IPS DF 6.9 (cell line): ENCODE results near the gene KRTAP20-3.

ENCODE experiments used
- DNase-seq: peaks from one replicate; pipeline ENCODE4 v3.0.0-alpha.2; 2013; ENCODE audit warnings: low read depth, low spot score
- H3K27ac ChIP-seq: one replicate; pipeline ENCODE4 v1.5.1; 2013; ENCODE audit warnings: low read length, control low read depth
- H3K27me3 ChIP-seq: 2 replicates; pipeline ENCODE4 v1.6.1; 2013; ENCODE audit warnings: mild to moderate bottlenecking, low read length; ENCODE audit not compliant: control insufficient read depth, insufficient read depth
- H3K36me3 ChIP-seq: 2 replicates; pipeline ENCODE4 v1.6.1; 2013; ENCODE audit warnings: low read length; ENCODE audit not compliant: control insufficient read depth, insufficient read depth
- H3K4me1 ChIP-seq: 2 replicates; pipeline ENCODE4 v1.6.1; 2013; ENCODE audit warnings: low read length; ENCODE audit not compliant: control insufficient read depth, insufficient read depth
- H3K4me3 ChIP-seq: 2 replicates; pipeline ENCODE4 v1.5.1; 2013; ENCODE audit warnings: mild to moderate bottlenecking, low read length
- H3K9me3 ChIP-seq: 2 replicates; pipeline ENCODE4 v1.6.1; 2013; ENCODE audit warnings: low read length, inconsistent platforms; ENCODE audit not compliant: control insufficient read depth, insufficient read depth
- WGBS: extraction: QIAGEN DNeasy Blood & Tissue Kit; methylation state at CpG from one replicate; pipeline ENCODE4 v1.1.7; 2013; ENCODE audit warnings: mixed read lengths, missing lambda C conversion rate; ENCODE audit not compliant: insufficient read length, insufficient coverage; 5-methylcytosine and 5-hydroxymethylcytosine counted together

Gene KRTAP20-3

GRCh38 chr21:30642564-30642963 is at the start of gene KRTAP20-3:
Gene KRTAP20-3 (plus strand): TSS chr21:30642864.
- Histone ChIP-seq H3K27ac (no peak within 1 kb of the TSS), H3K4me1 (no peaks in the 10 kb centered on the region), H3K27me3 (no peaks in the 10 kb centered on the region), H3K36me3 (no peaks in the 10 kb centered on the region), H3K9me3 (peaks cover 4% of the 10 kb centered on the region; the same call in 1 of the 2 replicates), H3K4me3 (no peak within 1 kb of the TSS)
- DNase-seq: no peak
- WGBS: no CpG with 5 or more reads among the region's 2 CpGs

- DNase-seq: no peak
- WGBS: no CpG with 5 or more reads among the region's 6 CpGs
- Histone ChIP-seq H3K4me1 (no peaks in the 10 kb centered on the region), H3K36me3 (no peaks in the 10 kb centered on the region), H3K27ac (no peak within 1 kb of the TSS), H3K4me3 (no peak within 1 kb of the TSS), H3K9me3 (peaks cover 9% of the 10 kb centered on the region), H3K27me3 (no peaks in the 10 kb centered on the region)
Measured at GRCh38 chr21:30598802-30599201, 43.9 kb upstream of the KRTAP20-3 start, which contains the start of gene KRTAP6-2. Gene KRTAP6-2 (minus strand): TSS chr21:30598902. CDS start chr21:30598874, 28 bp downstream.

GRCh38 chr21:30600787-30601186 is 41.9 kb upstream of the KRTAP20-3 start, which contains the start of gene KRTAP22-1:
Gene KRTAP22-1 (plus strand): TSS chr21:30601087.
- no peaks in the 10 kb centered on the region for H3K27me3 ChIP-seq
- no peak for DNase-seq

GRCh38 chr21:30605968-30606367 is 36.7 kb upstream of the KRTAP20-3 start:
- Histone ChIP-seq H3K27me3 (no peaks in the 10 kb centered on the region), H3K9me3 (peaks cover 11% of the 10 kb centered on the region), H3K4me1 (no peaks in the 10 kb centered on the region), H3K27ac (no peak overlapping the region), H3K4me3 (no peak overlapping the region), H3K36me3 (no peaks in the 10 kb centered on the region)
- no peak for DNase-seq
- WGBS: no CpG with 5 or more reads among the region's 2 CpGs

More at GRCh38 chr21:30600787-30601186, 41.9 kb upstream of the KRTAP20-3 start, which contains the start of gene KRTAP22-1:
- no peaks in the 10 kb centered on the region for H3K36me3 ChIP-seq
- no CpG with 5 or more reads among the region's 1 CpG for WGBS
- H3K4me3 ChIP-seq: no peak within 1 kb of the TSS
- H3K4me1 ChIP-seq: no peaks in the 10 kb centered on the region
- H3K9me3 ChIP-seq: peaks cover 8% of the 10 kb centered on the region
- no peak within 1 kb of the TSS for H3K27ac ChIP-seq

- WGBS: no CpG with 5 or more reads among the region's 2 CpGs
- peaks cover 10% of the 10 kb centered on the region for H3K9me3 ChIP-seq
- no peak for DNase-seq
- H3K36me3 ChIP-seq: no peaks in the 10 kb centered on the region
- no peaks in the 10 kb centered on the region for H3K4me1 ChIP-seq
- H3K27ac ChIP-seq: no peak overlapping the region
- no peaks in the 10 kb centered on the region for H3K27me3 ChIP-seq
- H3K4me3 ChIP-seq: no peak overlapping the region
Measured at GRCh38 chr21:30612132-30612531, 30.5 kb upstream of the KRTAP20-3 start.

- no CpG with 5 or more reads among the region's 2 CpGs for WGBS
- Histone ChIP-seq H3K4me1 (no peaks in the 10 kb centered on the region), H3K36me3 (no peaks in the 10 kb centered on the region), H3K4me3 (no peak within 1 kb of the TSS), H3K27ac (no peak within 1 kb of the TSS), H3K9me3 (peaks cover 9% of the 10 kb centered on the region), H3K27me3 (no peaks in the 10 kb centered on the region)
- no peak for DNase-seq
Measured at GRCh38 chr21:30613836-30614235, 28.8 kb upstream of the KRTAP20-3 start, which contains the start of gene KRTAP6-1. Gene KRTAP6-1 (minus strand): TSS chr21:30613930. CDS start chr21:30613904, 26 bp downstream.

- Histone ChIP-seq H3K36me3 (no peaks in the 10 kb centered on the region), H3K4me3 (no peak overlapping the region), H3K4me1 (no peaks in the 10 kb centered on the region), H3K27me3 (no peaks in the 10 kb centered on the region), H3K27ac (no peak overlapping the region), H3K9me3 (peaks cover 9% of the 10 kb centered on the region)
- DNase-seq: no peak
Measured at GRCh38 chr21:30615199-30615598, 27.5 kb upstream of the KRTAP20-3 start.

GRCh38 chr21:30616125-30616524 is 26.5 kb upstream of the KRTAP20-3 start, which contains the start of gene KRTAP20-1:
Gene KRTAP20-1 (plus strand): TSS chr21:30616425. CDS start chr21:30616455, 30 bp downstream.
- Histone ChIP-seq H3K27ac (no peak within 1 kb of the TSS), H3K27me3 (no peaks in the 10 kb centered on the region), H3K36me3 (no peaks in the 10 kb centered on the region), H3K4me3 (no peak within 1 kb of the TSS), H3K4me1 (no peaks in the 10 kb centered on the region), H3K9me3 (peaks cover 12% of the 10 kb centered on the region)
- no CpG with 5 or more reads among the region's 2 CpGs for WGBS
- DNase-seq: no peak

GRCh38 chr21:30620080-30620479 is 22.6 kb upstream of the KRTAP20-3 start:
- Histone ChIP-seq H3K27me3 (no peaks in the 10 kb centered on the region), H3K27ac (no peak overlapping the region), H3K36me3 (no peaks in the 10 kb centered on the region), H3K4me3 (no peak overlapping the region), H3K4me1 (no peaks in the 10 kb centered on the region), H3K9me3 (peaks cover 12% of the 10 kb centered on the region)
- no peak for DNase-seq

GRCh38 chr21:30620522-30620921 is 22.1 kb upstream of the KRTAP20-3 start, which contains the start of gene KRTAP20-4:
Gene KRTAP20-4 (plus strand): TSS chr21:30620627.
- H3K36me3 ChIP-seq: no peaks in the 10 kb centered on the region
- no peak within 1 kb of the TSS for H3K27ac ChIP-seq
- no CpG with 5 or more reads among the region's 3 CpGs for WGBS
- H3K27me3 ChIP-seq: no peaks in the 10 kb centered on the region
- H3K4me1 ChIP-seq: no peaks in the 10 kb centered on the region
- DNase-seq: no peak
- peaks cover 10% of the 10 kb centered on the region for H3K9me3 ChIP-seq
- H3K4me3 ChIP-seq: no peak within 1 kb of the TSS

- H3K9me3 ChIP-seq: peaks cover 10% of the 10 kb centered on the region
- no CpG with 5 or more reads among the region's 3 CpGs for WGBS
- H3K4me1 ChIP-seq: no peaks in the 10 kb centered on the region
- H3K4me3 ChIP-seq: no peak overlapping the region
- no peak overlapping the region for H3K27ac ChIP-seq
- no peak for DNase-seq
- no peaks in the 10 kb centered on the region for H3K27me3 ChIP-seq
- no peaks in the 10 kb centered on the region for H3K36me3 ChIP-seq
Measured at GRCh38 chr21:30623362-30623761, 19.3 kb upstream of the KRTAP20-3 start.
